CD8-positive, alpha-beta memory T cell (primary cell): ENCODE results near the gene RUFY2. TPM values are rescaled to one million over a fixed set of nuclear protein-coding genes. Genes with fewer than 3 reads are reported as not detected.
A peak's percentile ranks its signal among the peaks of the same experiment; 100 is the strongest.

Experiments
- CTCF ChIA-PET: fragments of 350-600 bp; sonication (Branson Sonifier 250); formaldehyde crosslinking; loops from one replicate; lab custom pipeline; 2021; ENCODE audit warnings: antibody characterized with exemption; lab: Charles Lee
- POLR2A ChIA-PET: fragments of 350-600 bp; sonication (Branson Sonifier 250); formaldehyde crosslinking; loops from one replicate; lab custom pipeline; 2021; ENCODE audit warnings: antibody characterized with exemption; lab: Charles Lee
- DNase-seq, 5 donors: peaks; one replicate each; pipeline versions ENCODE4 v3.0.0 to v3.0.0-alpha.2; 2020 to 2022; ENCODE audit warnings: mixed read lengths in 1 of 5
- H3K27ac ChIP-seq: one replicate; pipeline ENCODE4 v1.7.0; 2013; ENCODE audit warnings: low read depth, mild to moderate bottlenecking, low read length, moderate library complexity
- H3K27me3 ChIP-seq: 2 replicates; pipeline ENCODE4 v1.7.0; 2013; ENCODE audit warnings: low read length, mild to moderate bottlenecking; ENCODE audit not compliant: insufficient read depth, poor library complexity, severe bottlenecking
- H3K36me3 ChIP-seq: 2 replicates; pipeline ENCODE4 v1.7.0; 2013; ENCODE audit warnings: mild to moderate bottlenecking, low read length, moderate library complexity; ENCODE audit not compliant: insufficient read depth
- H3K4me1 ChIP-seq: 2 replicates; pipeline ENCODE4 v1.7.0; 2013; ENCODE audit warnings: mild to moderate bottlenecking, low read length, moderate library complexity; ENCODE audit not compliant: insufficient read depth
- H3K4me3 ChIP-seq: 2 replicates; pipeline ENCODE4 v1.7.0; 2013; ENCODE audit warnings: mild to moderate bottlenecking, low read length
- H3K9me3 ChIP-seq: 2 replicates; pipeline ENCODE4 v1.7.0; 2013; ENCODE audit warnings: mild to moderate bottlenecking, low read length
- H3K27ac Mint-ChIP-seq, 8 donors: one replicate each; pipeline ENCODE4 v1.8.0; 2020 to 2021; ENCODE audit warnings: mixed read lengths in 8 of 8, mild to moderate bottlenecking in 6 of 8, inconsistent platforms in 3 of 8, moderate library complexity in 3 of 8
- H3K27me3 Mint-ChIP-seq, 2 donors: one replicate each; pipeline ENCODE4 v1.8.0; 2020 to 2021; ENCODE audit warnings: mixed read lengths in 2 of 2, mild to moderate bottlenecking in 1 of 2, moderate library complexity in 1 of 2
- H3K36me3 Mint-ChIP-seq, 3 donors: one replicate each; pipeline ENCODE4 v1.8.0; 2020 to 2021; ENCODE audit warnings: mixed read lengths in 3 of 3, inconsistent platforms in 1 of 3, mild to moderate bottlenecking in 1 of 3
- H3K4me1 Mint-ChIP-seq, 3 donors: one replicate each; pipeline ENCODE4 v1.8.0; 2020 to 2021; ENCODE audit warnings: mixed read lengths in 3 of 3, inconsistent platforms in 1 of 3, mild to moderate bottlenecking in 1 of 3
- H3K4me3 Mint-ChIP-seq, 7 donors: one replicate each; pipeline ENCODE4 v1.8.0; 2020 to 2021; ENCODE audit warnings: mixed read lengths in 7 of 7, mild to moderate bottlenecking in 6 of 7, moderate library complexity in 4 of 7, inconsistent platforms in 2 of 7
- H3K9me3 Mint-ChIP-seq, 5 donors: one replicate each; pipeline ENCODE4 v1.8.0; 2020 to 2022; ENCODE audit warnings: mixed read lengths in 5 of 5, mild to moderate bottlenecking in 3 of 5, moderate library complexity in 2 of 5, inconsistent platforms in 1 of 5
- polyA plus RNA-seq: library from polyadenylated mRNA; unstranded; fragments of 300-500 nt; fragmentation: Illumina TruSeq; gene quantifications from one replicate; pipeline ENCODE4 v1.2.3, GENCODE V29; 2021
- total RNA-seq, 2 experiments: library from RNA; stranded (reverse); gene quantifications; one replicate each; pipeline ENCODE4 v1.2.3, GENCODE V29; 2021

RUFY2 gene
- total and polyA plus RNA-seq, 3 experiments from 2014 or later, result 7.7 to 8.1 (median 7.8) TPM

GRCh38 chr10:68359189-68359588, 47.9 kb downstream of the RUFY2 start:
- CTCF ChIA-PET, result no interaction called here
- no peaks in the 10 kb centered on the region for H3K27me3 Mint-ChIP-seq
- no peak overlapping the region for H3K4me3 ChIP-seq
- H3K4me1 Mint-ChIP-seq, result no peaks in the 10 kb centered on the region
- no peak overlapping the region for H3K4me3 Mint-ChIP-seq
- no peak overlapping the region for H3K27ac Mint-ChIP-seq
- no peaks in the 10 kb centered on the region for H3K9me3 Mint-ChIP-seq
- no peaks in the 10 kb centered on the region for H3K27me3 ChIP-seq
- H3K4me1 ChIP-seq, result no peaks in the 10 kb centered on the region
- H3K27ac ChIP-seq, result no peak overlapping the region
- no peaks in the 10 kb centered on the region for H3K36me3 ChIP-seq
- peaks cover 0 to 47% (median 11%) of the 10 kb centered on the region in 3 donors for H3K36me3 Mint-ChIP-seq
- no peaks in the 10 kb centered on the region for H3K9me3 ChIP-seq
- no peak for DNase-seq
- POLR2A ChIA-PET, result no interaction called here

- ChIA-PET CTCF (interaction anchor here (1.3 kb wide), 1 partner anchor 21 kb away, joined by 5 read pairs; the partner anchor contains the start of gene PBLD), POLR2A (no interaction called here)
- no peaks in the 10 kb centered on the region for H3K9me3 Mint-ChIP-seq
- H3K4me3 Mint-ChIP-seq, result no peak overlapping the region
- H3K36me3 Mint-ChIP-seq, result peaks cover 0 to 42% (median 14%) of the 10 kb centered on the region in 3 donors
- no peak for DNase-seq
- Histone ChIP-seq H3K9me3 (no peaks in the 10 kb centered on the region), H3K4me3 (no peak overlapping the region), H3K4me1 (no peaks in the 10 kb centered on the region), H3K27me3 (no peaks in the 10 kb centered on the region), H3K27ac (no peak overlapping the region), H3K36me3 (peaks cover 4% of the 10 kb centered on the region)
- peaks cover 2 to 5% (median 2%) of the 10 kb centered on the region in 3 donors for H3K4me1 Mint-ChIP-seq
- H3K27ac Mint-ChIP-seq, result no peak overlapping the region
- no peaks in the 10 kb centered on the region for H3K27me3 Mint-ChIP-seq
Observed at GRCh38 chr10:68353537-68353936, 53.5 kb downstream of the RUFY2 start.

GRCh38 chr10:68348265-68348741, 58.8 kb downstream of the RUFY2 start:
- Mint-ChIP-seq H3K4me3 (no peak overlapping the region), H3K4me1 (peaks cover 4 to 7% (median 5%) of the 10 kb centered on the region in 3 donors), H3K9me3 (no peaks in the 10 kb centered on the region), H3K36me3 (peaks cover 0 to 56% (median 12%) of the 10 kb centered on the region in 3 donors), H3K27me3 (no peaks in the 10 kb centered on the region), H3K27ac (peak overlapping the region in 7 of 8 donors; percentile 48 to 88 (median 84))
- no peaks in the 10 kb centered on the region for H3K4me1 ChIP-seq
- CTCF ChIA-PET, result interaction anchor here (0.6 to 2.5 kb wide), 13 partner anchors 10 to 560 kb away, joined by 3 to 18 read pairs (median 4); partner anchors contain the start of genes HNRNPH3 and PBLD
- no peak overlapping the region for H3K27ac ChIP-seq
- POLR2A ChIA-PET, result interaction anchor here (0.6 to 1.4 kb wide), 3 partner anchors 15 to 449 kb away, joined by 3 to 7 read pairs (median 4); partner anchors contain the start of genes HNRNPH3 and PBLD
- no peaks in the 10 kb centered on the region for H3K9me3 ChIP-seq
- H3K27me3 ChIP-seq, result no peaks in the 10 kb centered on the region
- H3K36me3 ChIP-seq, result peaks cover 4% of the 10 kb centered on the region
- H3K4me3 ChIP-seq, result no peak overlapping the region
- DNase-seq, result peak; percentile 7 to 58 (median 24)

GRCh38 chr10:68346774-68347173, 60.3 kb downstream of the RUFY2 start:
- DNase-seq, result no peak
- no peak overlapping the region for H3K4me3 ChIP-seq
- ChIA-PET POLR2A (interaction anchor here (1.0 kb wide), 1 partner anchor 15 kb away, joined by 4 read pairs; the partner anchor contains the start of gene HNRNPH3), CTCF (interaction anchor here (0.9 to 2.2 kb wide), 2 partner anchors 8 to 60 kb away, joined by 3 to 10 read pairs; partner anchors contain the start of gene RUFY2)
- H3K4me1 ChIP-seq, result no peaks in the 10 kb centered on the region
- H3K27ac Mint-ChIP-seq, result peak overlapping the region in 4 of 8 donors; percentile 35 to 73 (median 60)
- H3K27ac ChIP-seq, result no peak overlapping the region
- H3K9me3 Mint-ChIP-seq, result no peaks in the 10 kb centered on the region
- H3K9me3 ChIP-seq, result no peaks in the 10 kb centered on the region
- H3K36me3 ChIP-seq, result peaks cover 11% of the 10 kb centered on the region
- peaks cover 5 to 13% (median 9%) of the 10 kb centered on the region in 3 donors for H3K4me1 Mint-ChIP-seq
- H3K4me3 Mint-ChIP-seq, result no peak overlapping the region
- H3K27me3 Mint-ChIP-seq, result no peaks in the 10 kb centered on the region
- no peaks in the 10 kb centered on the region for H3K27me3 ChIP-seq
- H3K36me3 Mint-ChIP-seq, result peaks cover 1 to 55% (median 11%) of the 10 kb centered on the region in 3 donors

GRCh38 chr10:68345621-68346020, 61.5 kb downstream of the RUFY2 start:
- H3K27me3 Mint-ChIP-seq, result no peaks in the 10 kb centered on the region
- H3K4me1 Mint-ChIP-seq, result peaks cover 11 to 20% (median 14%) of the 10 kb centered on the region in 3 donors
- Histone ChIP-seq H3K4me1 (no peaks in the 10 kb centered on the region), H3K4me3 (no peak overlapping the region), H3K36me3 (peaks cover 21% of the 10 kb centered on the region), H3K27ac (no peak overlapping the region), H3K9me3 (no peaks in the 10 kb centered on the region), H3K27me3 (no peaks in the 10 kb centered on the region)
- H3K36me3 Mint-ChIP-seq, result peaks cover 8 to 67% (median 20%) of the 10 kb centered on the region in 3 donors
- H3K4me3 Mint-ChIP-seq, result no peak overlapping the region
- H3K9me3 Mint-ChIP-seq, result no peaks in the 10 kb centered on the region
- CTCF ChIA-PET, result interaction anchor here (0.8 kb wide), 1 partner anchor 133 kb away, joined by 3 read pairs; no protein-coding TSS in a partner anchor
- POLR2A ChIA-PET, result interaction anchor here (0.6 kb wide), 1 partner anchor 496 kb away, joined by 8 read pairs; no protein-coding TSS in a partner anchor
- DNase-seq, result no peak
- peak overlapping the region in 5 of 8 donors; percentile 9 to 78 (median 26) for H3K27ac Mint-ChIP-seq

GRCh38 chr10:68342909-68343516, 64.1 kb downstream of the RUFY2 start:
- no peaks in the 10 kb centered on the region for H3K9me3 ChIP-seq
- CTCF ChIA-PET, result interaction anchor here (0.9 kb wide), 1 partner anchor 10 kb away, joined by 5 read pairs; the partner anchor contains the start of gene PBLD
- Mint-ChIP-seq H3K9me3 (no peaks in the 10 kb centered on the region), H3K4me1 (peaks cover 15 to 30% (median 28%) of the 10 kb centered on the region in 3 donors), H3K27me3 (no peaks in the 10 kb centered on the region), H3K27ac (peak overlapping the region in 2 of 8 donors; percentile 11 to 34), H3K36me3 (peaks cover 8 to 80% (median 27%) of the 10 kb centered on the region in 3 donors), H3K4me3 (no peak overlapping the region)
- no peaks in the 10 kb centered on the region for H3K4me1 ChIP-seq
- H3K36me3 ChIP-seq, result peaks cover 45% of the 10 kb centered on the region
- no peak for DNase-seq
- POLR2A ChIA-PET, result no interaction called here
- H3K27ac ChIP-seq, result no peak overlapping the region
- no peaks in the 10 kb centered on the region for H3K27me3 ChIP-seq
- no peak overlapping the region for H3K4me3 ChIP-seq

GRCh38 chr10:68340358-68341080, 66.6 kb downstream of the RUFY2 start:
- peak overlapping the region in 6 of 8 donors; percentile 19 to 55 (median 37) for H3K27ac Mint-ChIP-seq
- Histone ChIP-seq H3K4me3 (no peak overlapping the region), H3K36me3 (peaks cover 45% of the 10 kb centered on the region), H3K9me3 (no peaks in the 10 kb centered on the region), H3K4me1 (peaks cover 21% of the 10 kb centered on the region), H3K27me3 (no peaks in the 10 kb centered on the region), H3K27ac (no peak overlapping the region)
- no peak overlapping the region for H3K4me3 Mint-ChIP-seq
- DNase-seq, result no peak
- no peaks in the 10 kb centered on the region for H3K9me3 Mint-ChIP-seq
- CTCF ChIA-PET, result no interaction called here
- POLR2A ChIA-PET, result interaction anchor here (1.8 kb wide), 1 partner anchor 8 kb away, joined by 9 read pairs; the partner anchor contains the start of genes HNRNPH3 and PBLD
- peaks cover 8 to 82% (median 29%) of the 10 kb centered on the region in 3 donors for H3K36me3 Mint-ChIP-seq
- peaks cover 37 to 55% (median 53%) of the 10 kb centered on the region in 3 donors for H3K4me1 Mint-ChIP-seq
- no peaks in the 10 kb centered on the region for H3K27me3 Mint-ChIP-seq
